Endodermal cell (in vitro differentiated cells): ENCODE data around the gene MAPK1. TPM values are rescaled to one million over a fixed set of nuclear protein-coding genes. Genes with fewer than 3 reads are reported as not detected.
"Not testable (repeated sequence)": the region's sequence is repeated elsewhere in the genome, so short reads cannot be mapped to it uniquely, and the experiment has no call there.

Experiments used
- DNase-seq: peaks from one replicate; pipeline ENCODE4 v3.0.0-alpha.2; 2017
- H3K27ac ChIP-seq: 2 replicates; pipeline ENCODE4 v1.5.1; 2013; ENCODE audit warnings: mild to moderate bottlenecking, low read depth, low read length, moderate library complexity
- H3K27me3 ChIP-seq: 2 replicates; pipeline ENCODE4 v1.6.1; 2013; ENCODE audit warnings: mild to moderate bottlenecking, low read length, moderate library complexity; ENCODE audit not compliant: insufficient read depth, control insufficient read depth, poor library complexity, severe bottlenecking
- H3K36me3 ChIP-seq: 2 replicates; pipeline ENCODE4 v1.7.0; 2013; ENCODE audit warnings: mild to moderate bottlenecking, low read length, moderate library complexity; ENCODE audit not compliant: control insufficient read depth, insufficient read depth
- H3K4me1 ChIP-seq: one replicate; pipeline ENCODE4 v1.7.0; 2013; ENCODE audit warnings: low read length; ENCODE audit not compliant: control insufficient read depth, insufficient read depth
- H3K4me3 ChIP-seq: 2 replicates; pipeline ENCODE4 v1.5.1; 2013; ENCODE audit warnings: mild to moderate bottlenecking, low read length, moderate library complexity
- H3K9ac ChIP-seq: 2 replicates; pipeline ENCODE4 v1.6.1; 2013; ENCODE audit warnings: mild to moderate bottlenecking, low read length, moderate library complexity; ENCODE audit not compliant: poor library complexity, severe bottlenecking; ENCODE audit errors: extremely low read depth
- H3K9me3 ChIP-seq: 2 replicates; pipeline ENCODE4 v1.6.1; 2013; ENCODE audit warnings: mild to moderate bottlenecking, low read length, moderate library complexity; ENCODE audit not compliant: control insufficient read depth
- H3K27ac Mint-ChIP-seq: 2 replicates; pipeline ENCODE4 v1.8.0; 2020; ENCODE audit warnings: mixed read lengths
- H3K27me3 Mint-ChIP-seq: 2 replicates; pipeline ENCODE4 v1.8.0; 2021; ENCODE audit warnings: mild to moderate bottlenecking, mixed read lengths; ENCODE audit not compliant: insufficient read depth
- H3K36me3 Mint-ChIP-seq: 2 replicates; pipeline ENCODE4 v1.8.0; 2020; ENCODE audit warnings: low read depth, mixed read lengths
- H3K4me1 Mint-ChIP-seq: 2 replicates; pipeline ENCODE4 v1.8.0; 2020; ENCODE audit warnings: mixed read lengths
- H3K4me3 Mint-ChIP-seq: 2 replicates; pipeline ENCODE4 v1.8.0; 2020; ENCODE audit warnings: mild to moderate bottlenecking, moderate library complexity, mixed read lengths
- H3K9me3 Mint-ChIP-seq: 2 replicates; pipeline ENCODE4 v1.8.0; 2020; ENCODE audit warnings: mild to moderate bottlenecking, mixed read lengths
- CTCF ChIP-seq: fragments of 200-600 bp; sonication (generic); conservative IDR thresholded peaks from 2 replicates; pipeline ENCODE4 v1.5.0; 2021; ENCODE audit warnings: antibody characterized with exemption, mild to moderate bottlenecking
- WGBS, 2 experiments: methylation state at CpG; one replicate each; pipeline versions ENCODE4 v1.1.5 to v1.1.7; 2013; ENCODE audit warnings: missing lambda C conversion rate in 2 of 2, mixed read lengths in 1 of 2; ENCODE audit not compliant: insufficient coverage in 1 of 2, insufficient read length in 1 of 2; 5-methylcytosine and 5-hydroxymethylcytosine counted together
- total RNA-seq, 2 donors: library from RNA; stranded (reverse); fragmentation: NEBNext Ultra II Directional in 1 of 2; extraction: Animal tissue kit (Norgen Biotek cat#: 25700) in 1 of 2; gene quantifications; 2 replicates in 1 of 2; 3 replicates in 1 of 2; pipeline ENCODE4 v1.2.1, GENCODE V29; 2021

Gene MAPK1
- total RNA-seq, 2 donors from 2014 or later: 76.8 to 78.6 TPM

- Histone ChIP-seq H3K9ac (no peak overlapping the region), H3K4me1 (no peaks in the 10 kb centered on the region), H3K36me3 (peaks cover 12% of the 10 kb centered on the region), H3K27ac (no peak overlapping the region), H3K27me3 (no peaks in the 10 kb centered on the region), H3K9me3 (no peaks in the 10 kb centered on the region), H3K4me3 (no peak overlapping the region)
- DNase-seq: no peak
- WGBS, 2 experiments: 86 to 88% methylated on average over 10 to 14 of the region's 14 CpGs
- Mint-ChIP-seq H3K4me3 (no peak overlapping the region), H3K36me3 (peaks cover 10% of the 10 kb centered on the region), H3K27me3 (no peaks in the 10 kb centered on the region), H3K4me1 (peaks cover 18% of the 10 kb centered on the region), H3K9me3 (no peaks in the 10 kb centered on the region), H3K27ac (no peak overlapping the region)
- no peak for TF ChIP-seq CTCF
Measured at GRCh38 chr22:21753374-21754111, 113.9 kb downstream of the MAPK1 start.

GRCh38 chr22:21752276-21752675, 115.2 kb downstream of the MAPK1 start:
- Mint-ChIP-seq H3K27ac (no peak overlapping the region), H3K4me1 (peaks cover 19% of the 10 kb centered on the region), H3K27me3 (no peaks in the 10 kb centered on the region), H3K4me3 (no peak overlapping the region), H3K9me3 (no peaks in the 10 kb centered on the region), H3K36me3 (peaks cover 4% of the 10 kb centered on the region)
- Histone ChIP-seq H3K36me3 (peaks cover 7% of the 10 kb centered on the region), H3K4me3 (no peak overlapping the region), H3K27ac (no peak overlapping the region), H3K9me3 (no peaks in the 10 kb centered on the region), H3K4me1 (no peaks in the 10 kb centered on the region), H3K27me3 (no peaks in the 10 kb centered on the region), H3K9ac (no peak overlapping the region)
- 94 to 96% methylated on average over 3 to 4 of the region's 4 CpGs for WGBS, 2 experiments
- no peak for TF ChIP-seq CTCF
- no peak for DNase-seq

GRCh38 chr22:21745948-21746347, 121.5 kb downstream of the MAPK1 start:
- H3K36me3 Mint-ChIP-seq: no peaks in the 10 kb centered on the region
- H3K4me3 Mint-ChIP-seq: no peak overlapping the region
- H3K4me1 Mint-ChIP-seq: peaks cover 3% of the 10 kb centered on the region
- Histone ChIP-seq H3K9me3 (no peaks in the 10 kb centered on the region), H3K4me3 (no peak overlapping the region), H3K27me3 (no peaks in the 10 kb centered on the region), H3K27ac (no peak overlapping the region), H3K9ac (no peak overlapping the region), H3K36me3 (no peaks in the 10 kb centered on the region), H3K4me1 (no peaks in the 10 kb centered on the region)
- no peak for TF ChIP-seq CTCF
- 89 to 90% methylated on average over 4 to 8 of the region's 8 CpGs for WGBS, 2 experiments
- DNase-seq: no peak
- H3K9me3 Mint-ChIP-seq: no peaks in the 10 kb centered on the region
- no peak overlapping the region for H3K27ac Mint-ChIP-seq
- H3K27me3 Mint-ChIP-seq: peaks cover 8% of the 10 kb centered on the region

- not testable (repeated sequence) for H3K27ac ChIP-seq, H3K9ac ChIP-seq, DNase-seq, H3K9me3 ChIP-seq, H3K27ac Mint-ChIP-seq, H3K36me3 Mint-ChIP-seq, H3K36me3 ChIP-seq, H3K4me3 ChIP-seq, H3K4me1 Mint-ChIP-seq, H3K27me3 ChIP-seq, H3K9me3 Mint-ChIP-seq, H3K4me1 ChIP-seq, H3K4me3 Mint-ChIP-seq
- 95 to 98% methylated on average over 6 of the region's 6 CpGs for WGBS, 2 experiments
- H3K27me3 Mint-ChIP-seq: peaks cover 14% of the 10 kb centered on the region
Measured at GRCh38 chr22:21744917-21745316, 122.5 kb downstream of the MAPK1 start.
